ENCODE data around the gene SNCAIP.

GRCh38 chr5:122371511-122372151 is 59.6 kb downstream of the SNCAIP start:
- no peak for TF ChIP-seq POLR2AphosphoS5 (IDR thresholded peaks at IDR 0.05; ENCODE audit: low read depth, low read length)
- TF ChIP-seq POLR2A (IDR thresholded peaks at IDR 0.05; ENCODE audit: low read depth, low read length) = no peak
- TF ChIP-seq TAF1 (IDR thresholded peaks at IDR 0.05; ENCODE audit: borderline replicate concordance, low read depth, low read length) = no peak

All from GM12892 (cell line).